ENCODE measurements around the gene CNNM2. TPM values are rescaled to one million over a fixed set of nuclear protein-coding genes. Genes with fewer than 3 reads are reported as not detected.

Gene CNNM2
- total and polyA plus RNA-seq, 4 donors = 3.0 to 18.3 (median 7.8) TPM

DNA sequence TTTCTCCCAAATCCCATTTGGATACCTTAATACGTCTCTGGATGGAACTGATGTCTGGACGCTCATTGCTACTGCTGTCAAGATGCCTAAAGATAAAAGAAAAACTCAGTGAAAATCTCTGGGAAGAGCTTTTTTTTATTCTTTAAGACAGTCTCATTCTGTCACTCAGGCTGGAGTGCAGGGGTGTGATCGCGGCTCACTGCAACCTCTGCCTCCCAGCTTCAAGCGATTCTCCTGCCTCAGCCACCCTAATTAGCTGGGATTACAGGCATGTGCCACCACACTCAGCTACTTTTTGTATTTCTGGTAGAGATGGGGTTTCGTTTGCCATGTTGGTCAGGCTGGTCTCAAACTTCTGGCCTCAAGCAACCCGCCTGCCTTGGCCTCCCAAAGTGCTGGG, 172.8 kb downstream of the CNNM2 start:
- no peak for TF ChIP-seq CTCF (IDR thresholded peaks at IDR 0.05; ENCODE audit: control extremely low read depth, extremely low read depth)
- H3K27me3 ChIP-seq (ENCODE audit: control insufficient read depth in 3 of 3, insufficient read depth in 3 of 3, low read length in 2 of 3) = no peaks in the 10 kb centered on the region
- ATAC-seq (ENCODE audit: insufficient read depth, low FRiP score) (no peak), DNase-seq (no peak)
- no peak overlapping the region for H3K4me3 ChIP-seq
- H3K36me3 ChIP-seq (ENCODE audit: control insufficient read depth in 4 of 4, insufficient read depth in 4 of 4, low read length in 4 of 4) = peaks cover 35 to 65% (median 54%) of the 10 kb centered on the region in 4 donors
- H3K27ac ChIP-seq (ENCODE audit: low read depth in 1 of 2, low read length in 1 of 2) = no peak overlapping the region
- WGBS, 2 donors = 97 to 98% methylated on average over 7 of the region's 7 CpGs
- H3K4me1 ChIP-seq (ENCODE audit: control insufficient read depth in 5 of 5, insufficient read depth in 5 of 5, low read length in 5 of 5) = peaks cover 0 to under 1% (median 0%) of the 10 kb centered on the region in 5 donors
- H3K9me3 ChIP-seq (ENCODE audit: control insufficient read depth in 4 of 4, insufficient read depth in 3 of 4, low read length in 3 of 4) = no peaks in the 10 kb centered on the region
- H3K9ac ChIP-seq (ENCODE audit: insufficient read depth in 1 of 2, low read length in 2 of 2) = no peak overlapping the region

- DNase-seq (no peak), ATAC-seq (ENCODE audit: insufficient read depth, low FRiP score) (no peak)
- H3K4me3 ChIP-seq = no peak overlapping the region
- H3K27ac ChIP-seq (ENCODE audit: low read depth in 1 of 2, low read length in 1 of 2) = no peak overlapping the region
- H3K36me3 ChIP-seq (ENCODE audit: control insufficient read depth in 4 of 4, insufficient read depth in 4 of 4, low read length in 4 of 4) = peaks cover 38 to 67% (median 52%) of the 10 kb centered on the region in 4 donors
- no peaks in the 10 kb centered on the region for H3K9me3 ChIP-seq (ENCODE audit: control insufficient read depth in 4 of 4, insufficient read depth in 3 of 4, low read length in 3 of 4)
- H3K4me1 ChIP-seq (ENCODE audit: control insufficient read depth in 5 of 5, insufficient read depth in 5 of 5, low read length in 5 of 5) = no peaks in the 10 kb centered on the region
- no peak for TF ChIP-seq CTCF (IDR thresholded peaks at IDR 0.05; ENCODE audit: control extremely low read depth, extremely low read depth)
- no peaks in the 10 kb centered on the region for H3K27me3 ChIP-seq (ENCODE audit: control insufficient read depth in 3 of 3, insufficient read depth in 3 of 3, low read length in 2 of 3)
- H3K9ac ChIP-seq (ENCODE audit: insufficient read depth in 1 of 2, low read length in 2 of 2) = no peak overlapping the region
These were observed 176.9 kb downstream of the CNNM2 start for GRCh38 chr10:103095005-103095404.

DNA sequence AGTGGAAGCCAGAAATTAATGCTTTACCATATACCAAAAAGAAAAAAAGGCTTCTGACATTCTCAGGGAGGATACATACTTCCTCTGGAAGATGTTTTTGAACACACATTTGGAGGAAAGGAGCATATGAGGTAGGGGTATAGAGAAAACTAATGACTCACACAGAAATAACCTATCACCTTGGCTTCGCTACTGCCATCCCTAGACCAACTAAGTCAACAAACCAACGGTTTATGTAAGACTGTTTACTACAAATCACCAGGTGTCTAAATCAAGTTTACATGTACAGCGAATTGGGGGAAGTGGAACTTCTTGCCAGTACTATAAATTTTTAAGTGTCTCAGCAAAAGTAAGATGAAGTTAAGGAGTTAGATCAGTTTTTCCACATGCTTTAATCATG, 178.0 kb downstream of the CNNM2 start:
- H3K36me3 ChIP-seq (ENCODE audit: control insufficient read depth in 4 of 4, insufficient read depth in 4 of 4, low read length in 4 of 4) = peaks cover 31 to 66% (median 53%) of the 10 kb centered on the region in 4 donors
- H3K9ac ChIP-seq (ENCODE audit: insufficient read depth in 1 of 2, low read length in 2 of 2) = no peak overlapping the region
- no peak overlapping the region for H3K27ac ChIP-seq (ENCODE audit: low read depth in 1 of 2, low read length in 1 of 2)
- H3K4me1 ChIP-seq (ENCODE audit: control insufficient read depth in 5 of 5, insufficient read depth in 5 of 5, low read length in 5 of 5) = no peaks in the 10 kb centered on the region
- 83 to 84% methylated on average over 3 of the region's 3 CpGs for WGBS, 2 donors
- DNase-seq (no peak), ATAC-seq (ENCODE audit: insufficient read depth, low FRiP score) (no peak)
- no peaks in the 10 kb centered on the region for H3K27me3 ChIP-seq (ENCODE audit: control insufficient read depth in 3 of 3, insufficient read depth in 3 of 3, low read length in 2 of 3)
- no peak overlapping the region for H3K4me3 ChIP-seq
- TF ChIP-seq CTCF (IDR thresholded peaks at IDR 0.05; ENCODE audit: control extremely low read depth, extremely low read depth) = no peak
- no peaks in the 10 kb centered on the region for H3K9me3 ChIP-seq (ENCODE audit: control insufficient read depth in 4 of 4, insufficient read depth in 3 of 4, low read length in 3 of 4)

DNA sequence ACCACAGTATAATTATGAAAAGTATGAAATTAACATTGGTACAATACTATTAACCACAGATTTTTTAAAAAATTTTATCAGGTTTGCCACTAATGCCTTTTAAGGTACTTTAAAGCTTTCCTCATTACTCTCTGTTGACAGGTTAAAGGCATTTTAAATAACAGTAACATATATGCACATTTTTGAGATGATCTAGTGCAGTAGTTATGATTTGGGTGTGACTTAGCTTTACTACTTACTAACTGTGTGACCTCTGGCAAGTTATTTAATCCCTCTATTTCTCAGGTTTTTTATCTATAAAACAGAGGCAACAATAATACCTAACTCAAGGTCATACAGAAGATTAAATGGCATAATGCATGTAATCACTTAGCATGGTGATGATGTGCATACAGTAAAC, 180.1 kb downstream of the CNNM2 start:
- H3K4me3 ChIP-seq = no peak overlapping the region
- ATAC-seq (ENCODE audit: insufficient read depth, low FRiP score) (no peak), DNase-seq (no peak)
- peaks cover 0 to 3% (median 0%) of the 10 kb centered on the region in 5 donors for H3K4me1 ChIP-seq (ENCODE audit: control insufficient read depth in 5 of 5, insufficient read depth in 5 of 5, low read length in 5 of 5)
- H3K9ac ChIP-seq (ENCODE audit: insufficient read depth in 1 of 2, low read length in 2 of 2) = no peak overlapping the region
- H3K36me3 ChIP-seq (ENCODE audit: control insufficient read depth in 4 of 4, insufficient read depth in 4 of 4, low read length in 4 of 4) = peaks cover 26 to 54% (median 42%) of the 10 kb centered on the region in 4 donors
- TF ChIP-seq CTCF (IDR thresholded peaks at IDR 0.05; ENCODE audit: control extremely low read depth, extremely low read depth) = no peak
- no peaks in the 10 kb centered on the region for H3K27me3 ChIP-seq (ENCODE audit: control insufficient read depth in 3 of 3, insufficient read depth in 3 of 3, low read length in 2 of 3)
- H3K9me3 ChIP-seq (ENCODE audit: control insufficient read depth in 4 of 4, insufficient read depth in 3 of 4, low read length in 3 of 4) = no peaks in the 10 kb centered on the region
- no peak overlapping the region for H3K27ac ChIP-seq (ENCODE audit: low read depth in 1 of 2, low read length in 1 of 2)
